HT1080 (cell line): ENCODE measurements around the gene AATK. TPM values are rescaled to one million over a fixed set of nuclear protein-coding genes. Genes with fewer than 3 reads are reported as not detected.

ENCODE experiments used
- DNase-seq: peaks from one replicate; pipeline ENCODE4 v3.0.0-alpha.2; 2015; ENCODE audit warnings: low read depth
- small RNA-seq: library from RNA; depleted of rRNA; stranded (forward); fragments of <200 nt; gene quantifications from one replicate; pipeline ENCODE3, GENCODE V24; 2014
- total RNA-seq: library from RNA; depleted of rRNA; stranded (reverse); fragments of >200 nt; shearing (Covaris generic); gene quantifications from 2 replicates; pipeline ENCODE4 v1.2.3, GENCODE V29; 2014; rRNA removed

AATK gene
- total RNA-seq, 1 experiment from 2014 or later, result 0.02 TPM

DNA sequence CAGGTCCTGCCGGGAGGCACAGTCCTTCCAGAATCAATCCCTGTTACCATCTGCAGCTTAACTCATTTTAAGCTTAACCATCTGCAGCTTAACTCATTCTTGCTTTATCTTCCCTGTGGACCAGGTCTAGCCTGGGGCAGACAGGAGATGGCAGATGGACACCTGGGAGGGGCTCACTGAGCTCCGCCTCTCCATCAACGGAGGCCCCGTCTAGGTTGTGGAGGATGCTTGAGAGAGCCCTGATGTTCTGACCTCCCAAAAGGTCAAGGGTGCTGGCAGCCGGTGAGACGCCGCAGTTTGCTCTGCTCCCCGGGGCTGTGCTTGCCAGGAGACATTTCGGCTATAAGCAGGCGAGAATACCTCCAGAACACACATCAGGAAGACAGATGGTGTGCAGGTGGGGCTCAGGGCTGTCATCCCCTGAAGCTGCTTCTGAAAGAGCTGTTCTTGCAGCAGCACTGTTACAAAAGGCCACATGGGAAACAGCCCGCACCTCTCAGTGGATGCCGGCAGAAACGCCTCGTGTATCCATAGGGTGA, 89.8 kb downstream of the AATK start:
- no peak for DNase-seq

DNA sequence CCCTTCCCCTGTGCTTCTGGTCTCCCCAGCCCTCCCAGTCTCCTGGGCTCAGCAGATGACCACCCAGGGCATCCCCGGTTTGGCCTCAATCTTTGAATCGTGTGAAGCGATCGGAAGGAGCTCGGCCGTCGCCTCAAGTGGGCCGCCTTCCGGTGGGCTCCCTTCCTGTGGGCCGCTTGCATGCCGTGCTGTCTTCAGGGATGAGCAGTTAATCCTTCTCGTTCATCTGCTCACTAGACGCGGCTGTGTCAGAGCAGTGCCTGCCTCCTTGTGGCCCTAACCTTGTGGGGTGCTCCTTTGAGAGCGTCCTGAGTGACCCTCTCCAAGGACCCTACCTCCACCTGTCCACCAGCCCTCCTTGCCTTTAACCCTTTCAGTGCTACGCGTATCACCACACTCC, 90.7 kb downstream of the AATK start:
- DNase-seq, result no peak

DNA sequence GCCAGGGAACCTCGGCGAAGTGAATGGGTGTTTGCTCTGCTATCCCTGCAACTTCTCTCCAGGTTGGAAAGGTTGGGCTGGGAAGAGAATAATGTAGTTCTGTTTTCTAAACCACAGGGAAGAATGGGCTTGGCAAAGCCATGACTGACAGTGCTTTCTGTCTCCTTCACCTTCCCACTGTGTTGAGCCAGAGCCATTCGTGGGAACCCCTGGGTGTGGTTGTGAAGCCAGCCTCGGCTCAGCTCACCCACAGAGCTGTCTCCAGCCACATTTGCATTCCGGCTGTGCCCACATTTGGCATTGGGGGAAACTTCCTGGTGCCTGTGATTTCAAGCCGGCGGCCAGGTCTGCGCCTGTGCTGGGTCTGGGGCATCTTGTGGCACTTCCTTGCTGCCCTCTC, 91.1 kb downstream of the AATK start:
- DNase-seq, result no peak

DNA sequence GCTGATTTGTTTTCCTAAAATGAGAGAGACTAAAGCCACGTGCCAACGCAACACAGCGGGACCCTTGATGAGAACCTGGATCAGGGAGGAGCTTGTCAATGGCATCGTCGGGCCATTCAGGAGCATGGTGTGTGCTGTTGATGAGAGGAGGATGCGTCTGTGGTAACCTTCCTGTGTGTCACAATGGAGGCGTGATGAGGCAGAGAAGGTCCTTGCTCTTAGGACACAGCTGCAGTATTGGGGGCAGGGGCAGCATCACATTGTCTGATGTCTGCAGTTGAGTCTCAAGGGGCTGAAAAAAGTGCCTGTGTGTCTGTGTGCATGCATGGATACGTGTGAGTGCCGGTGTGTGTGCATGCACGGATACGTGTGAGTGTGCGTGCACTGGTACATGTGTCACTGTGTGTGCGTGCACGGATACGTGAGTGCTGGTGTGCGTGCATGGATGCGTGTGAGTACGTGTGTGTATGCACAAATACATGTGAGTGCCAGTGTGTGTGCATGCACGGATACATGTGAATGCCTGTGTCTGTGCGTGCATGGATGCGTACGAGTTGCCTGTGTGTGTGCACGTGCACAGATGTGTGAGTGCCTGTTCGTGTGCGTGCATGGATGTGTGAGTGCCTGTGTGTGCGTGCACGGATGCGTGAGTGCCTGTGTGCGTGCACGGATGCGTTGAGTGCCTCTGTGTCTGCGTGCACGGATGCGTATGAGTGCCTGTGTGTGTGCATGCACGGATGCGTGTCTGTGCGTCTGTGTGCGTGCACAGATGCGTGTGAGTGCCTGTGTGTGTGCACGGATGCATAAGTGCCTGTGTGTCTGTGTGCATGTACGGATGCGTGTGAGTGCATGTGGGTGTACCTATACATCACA, 91.8 kb downstream of the AATK start:
- DNase-seq, result no peak

DNA sequence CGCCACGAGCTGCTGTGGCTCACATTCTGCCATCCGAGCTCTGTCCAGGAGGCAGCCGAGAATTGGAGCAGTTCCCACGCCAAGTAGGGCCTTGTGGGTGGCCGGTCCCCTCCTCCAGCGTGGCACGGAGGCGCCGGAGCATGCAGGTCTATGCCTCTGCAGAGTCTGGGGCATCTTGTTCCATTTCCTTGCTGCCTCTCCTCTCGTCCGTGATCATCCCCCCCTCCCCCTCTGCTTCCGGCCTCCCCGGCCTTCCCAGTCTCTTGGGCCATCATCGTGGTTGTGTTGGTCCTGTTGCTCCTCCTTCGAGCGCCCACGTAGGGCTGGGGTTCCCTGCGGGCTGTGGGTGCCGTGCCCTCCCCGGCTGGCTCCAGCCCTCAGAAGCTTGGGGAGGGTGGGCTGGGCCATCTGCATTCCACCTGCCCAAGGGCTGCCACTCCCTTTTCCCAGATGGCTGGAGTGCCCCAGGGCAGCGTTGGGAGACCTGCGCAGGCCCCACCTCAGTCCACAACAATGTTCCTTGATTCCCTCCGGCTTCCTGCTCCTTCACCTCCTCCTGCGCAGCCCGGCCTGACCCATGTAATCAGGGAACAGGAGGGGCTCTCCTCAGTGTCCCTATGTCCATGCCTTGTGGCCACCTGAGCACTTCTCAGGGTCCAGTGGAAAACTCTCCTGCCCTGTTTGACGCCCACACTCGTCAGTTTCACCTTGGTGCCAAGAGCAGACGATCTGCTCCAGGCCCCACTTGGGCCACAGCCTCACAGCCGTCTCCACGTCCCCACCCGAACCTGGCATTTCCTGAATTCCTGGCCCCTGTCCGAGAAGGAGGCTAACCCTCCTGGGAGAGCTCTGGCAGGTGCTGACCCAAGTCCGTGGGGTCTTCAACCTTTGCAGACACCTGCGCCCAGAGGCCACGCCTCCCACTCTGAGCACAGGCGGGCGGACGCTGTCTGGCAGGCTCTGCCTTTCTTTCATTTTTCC, 94.0 kb downstream of the AATK start:
- DNase-seq, result no peak

DNA sequence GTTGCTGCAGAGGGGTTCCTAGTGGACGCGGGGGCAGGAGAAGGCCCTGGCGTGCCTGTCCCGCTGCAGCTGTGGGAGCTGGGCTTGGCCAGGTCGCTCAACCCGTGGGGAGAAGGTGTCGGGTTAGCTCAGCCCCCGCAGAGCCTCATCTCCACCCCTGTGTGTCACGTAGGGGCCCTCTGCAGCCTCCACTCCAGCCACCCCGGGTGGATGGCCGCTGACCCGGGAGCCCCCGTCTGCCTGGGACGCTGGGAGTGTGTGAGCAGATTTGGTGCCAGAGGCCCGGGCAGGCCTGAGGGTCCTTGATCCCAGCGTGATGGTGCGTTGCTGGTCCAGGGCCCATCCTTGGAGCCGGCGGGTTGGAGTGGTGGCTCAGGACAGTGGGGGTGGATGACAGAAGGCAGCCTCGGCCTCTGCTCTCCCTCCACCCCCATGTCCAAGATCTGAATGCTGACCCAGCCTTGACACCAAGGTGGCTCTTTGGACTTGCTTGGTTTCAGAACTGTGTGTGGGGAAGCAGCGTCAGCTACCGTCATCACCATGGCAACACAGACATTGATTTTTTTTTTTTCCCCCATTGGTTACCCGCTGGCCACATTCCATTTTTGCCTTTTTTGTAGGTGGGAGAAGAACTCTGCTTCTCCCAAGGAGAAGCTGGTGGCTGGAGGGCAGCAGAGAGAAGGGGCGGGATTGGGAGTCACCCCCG, 95.3 kb downstream of the AATK start:
- DNase-seq, result no peak

DNA sequence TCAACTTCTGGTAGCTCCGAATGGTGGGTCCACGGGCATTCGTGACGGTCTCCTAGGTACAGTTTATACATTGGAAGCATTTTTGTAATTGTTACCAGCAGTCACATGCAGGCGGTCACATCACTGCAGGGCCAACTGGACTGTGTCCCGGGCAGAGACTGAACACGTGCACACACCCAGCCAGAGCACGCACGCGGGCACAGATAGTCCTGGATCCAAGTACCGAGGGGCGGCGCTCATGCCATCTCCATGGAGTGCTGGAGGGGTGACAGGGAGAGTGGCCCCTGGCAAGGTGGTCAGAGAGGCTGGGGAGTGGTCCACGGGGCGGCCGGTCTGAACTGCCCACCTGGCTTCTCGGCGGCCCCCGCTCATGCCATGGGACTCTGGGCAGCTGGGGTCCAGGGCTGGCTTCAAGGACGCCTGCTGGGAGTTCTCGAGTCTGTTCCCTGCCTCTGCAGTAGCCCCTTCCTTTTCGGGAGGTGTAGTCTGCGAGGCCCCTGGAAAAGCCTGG, 96.8 kb downstream of the AATK start:
- no peak for DNase-seq

DNA sequence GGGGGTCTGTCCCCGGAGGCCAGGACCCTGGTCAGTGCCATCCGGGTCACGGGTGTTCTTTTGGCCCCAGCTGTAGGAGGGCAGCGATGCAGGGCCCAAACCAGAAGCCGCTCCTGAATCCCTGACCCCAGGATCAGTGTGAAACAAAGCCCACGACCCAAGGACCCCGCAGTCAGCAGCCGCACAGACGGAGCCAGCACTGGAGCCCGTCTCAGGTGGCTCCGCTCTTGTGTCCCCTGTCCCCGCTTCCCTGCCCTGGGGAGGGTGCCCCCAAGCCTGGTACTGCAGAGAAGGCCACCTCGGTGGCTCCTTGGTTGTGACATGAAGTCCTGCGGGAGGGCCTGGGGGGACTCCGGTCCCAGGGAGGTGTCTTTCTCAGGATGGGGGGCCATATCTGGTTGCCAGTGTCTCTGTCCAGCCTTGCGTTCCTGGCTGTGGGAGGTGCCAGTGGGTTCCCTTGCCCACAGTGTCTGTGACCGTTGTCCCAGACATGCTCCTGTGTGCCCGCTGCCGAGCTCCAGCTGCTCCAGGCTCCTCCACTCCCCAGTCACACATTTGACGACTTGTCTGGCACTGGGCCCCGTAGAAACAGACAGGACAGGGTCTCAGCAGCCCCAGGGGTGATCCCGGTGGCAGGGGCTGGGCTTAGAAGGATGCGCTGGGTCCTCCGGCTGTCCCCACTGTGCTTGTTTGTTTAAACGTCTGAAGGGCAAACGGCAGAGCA, 97.4 kb downstream of the AATK start:
- no peak for DNase-seq

DNA sequence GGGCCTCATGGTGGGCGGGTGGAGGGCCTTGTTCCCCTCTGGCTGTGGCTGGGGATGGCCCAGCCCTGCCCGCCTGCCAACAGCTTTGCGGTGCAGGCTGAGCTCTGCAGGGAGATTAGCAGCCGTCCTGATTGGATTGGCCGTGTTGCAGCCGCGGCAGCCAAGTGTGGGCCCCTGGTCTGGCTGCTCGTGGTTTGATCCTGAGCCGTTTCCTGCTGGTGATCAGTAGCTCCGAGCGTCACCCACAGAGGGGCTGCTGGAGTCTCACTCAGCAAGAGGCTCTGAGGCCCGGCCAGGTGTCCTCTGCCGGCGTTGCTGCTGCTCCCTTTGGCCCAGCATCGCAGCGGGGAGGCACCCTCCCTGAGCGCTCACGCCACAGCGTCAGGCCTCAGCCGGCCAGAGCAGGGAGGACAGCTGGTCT, 98.6 kb downstream of the AATK start:
- DNase-seq, result no peak

Small RNA genes within 50 kb of the gene (small RNA-seq; reads per million reads assigned to genes)
- gene MIR1250 (not detected), gene MIR3065 (0.30 reads per million, percentile 29 among the genes with 10 or more reads in this experiment), gene MIR657 (not detected)

Other genes starting within 250 kb of the AATK start
- gene CHMP6, start 174.4 kb downstream of the AATK start, total RNA-seq, result 15.0 and 15.8 TPM in 2 replicates
- 41.9 and 48.8 TPM in 2 replicates for gene BAIAP2, start 131.1 kb downstream of the AATK start, total RNA-seq
- not detected in 2 replicates for gene PVALEF, start 714 bp downstream of the AATK start, total RNA-seq
- gene CEP131, start 56.7 kb upstream of the AATK start, total RNA-seq, result 10.4 and 11.3 TPM in 2 replicates
- gene TEPSIN, start 72.8 kb upstream of the AATK start, total RNA-seq, result 10.1 and 17.3 TPM in 2 replicates
- 122 and 171 TPM in 2 replicates for gene NDUFAF8, start 73.1 kb upstream of the AATK start, total RNA-seq
- 37.1 and 44.6 TPM in 2 replicates for gene SLC38A10, start 129.1 kb upstream of the AATK start, total RNA-seq
- gene BAHCC1, start 229.2 kb upstream of the AATK start, total RNA-seq, result 0.43 TPM in 2 replicates